SK-N-SH treated with all-trans-retinoic acid at 6 μM for 48 hours (cell line): Measurements from ENCODE around the gene GFPT2.

Source experiments
- ARNTL ChIP-seq: fragments of 450-650 bp; formaldehyde crosslinking; IDR thresholded peaks from 2 replicates; pipeline ENCODE4 v1.5.0; 2020; ENCODE audit warnings: low read depth, mild to moderate bottlenecking, moderate library complexity, borderline replicate concordance
- ESRRG ChIP-seq: fragments of 250-450 bp; sonication (Bioruptor Pico); IDR thresholded peaks from 2 replicates; pipeline ENCODE4 v1.6.1; 2021; ENCODE audit warnings: mild to moderate bottlenecking
- GLIS3 ChIP-seq: fragments of 250-450 bp; sonication (Bioruptor Pico); IDR thresholded peaks from 2 replicates; pipeline ENCODE4 v1.5.0; 2020; ENCODE audit warnings: mild to moderate bottlenecking, moderate library complexity
- OSR1 ChIP-seq: fragments of 250-450 bp; sonication (Bioruptor Pico); IDR thresholded peaks from 2 replicates; pipeline ENCODE4 v1.8.0; 2022; ENCODE audit warnings: moderate library complexity, mild to moderate bottlenecking, inconsistent platforms
- POU6F1 ChIP-seq: fragments of 250-450 bp; sonication (Bioruptor Pico); IDR thresholded peaks from 2 replicates; pipeline ENCODE4 v1.8.0; 2021; ENCODE audit warnings: low read depth, mild to moderate bottlenecking, moderate library complexity, borderline replicate concordance
- RARB ChIP-seq: fragments of 250-450 bp; sonication (Bioruptor Pico); IDR thresholded peaks from 2 replicates; pipeline ENCODE4 v1.8.0; 2021; ENCODE audit warnings: mild to moderate bottlenecking, moderate library complexity
- SNAI2 ChIP-seq: fragments of 250-450 bp; sonication (Bioruptor Pico); IDR thresholded peaks from 2 replicates; pipeline ENCODE4 v1.5.0; 2020; ENCODE audit warnings: mild to moderate bottlenecking, moderate library complexity
- TCF4 ChIP-seq: fragments of 250-450 bp; sonication (Bioruptor Pico); IDR thresholded peaks from 2 replicates; pipeline ENCODE4 v1.8.0; 2021; ENCODE audit warnings: mild to moderate bottlenecking, moderate library complexity, borderline replicate concordance
- ZC3H10 ChIP-seq: fragments of 250-450 bp; sonication (Bioruptor Pico); IDR thresholded peaks from 2 replicates; pipeline ENCODE4 v1.5.1; 2021; ENCODE audit warnings: mild to moderate bottlenecking, moderate library complexity
- ZFP30 ChIP-seq: fragments of 450-650 bp; formaldehyde crosslinking; IDR thresholded peaks from 2 replicates; pipeline ENCODE4 v1.5.0; 2022; ENCODE audit warnings: mild to moderate bottlenecking, moderate library complexity
- ZNF565 ChIP-seq: fragments of 450-650 bp; formaldehyde crosslinking; conservative IDR thresholded peaks from 2 replicates; pipeline ENCODE4 v1.5.0; 2020; ENCODE audit warnings: low read depth, mild to moderate bottlenecking, moderate library complexity
- TF ChIP-seq, protein P1 (sequence below): fragments of 250-450 bp; sonication (Bioruptor Pico); IDR thresholded peaks from 2 replicates; pipeline ENCODE4 v1.8.0; 2020; ENCODE audit warnings: mild to moderate bottlenecking, moderate library complexity, borderline replicate concordance
- TF ChIP-seq, protein P2 (sequence below): fragments of 250-450 bp; sonication (Bioruptor Pico); IDR thresholded peaks from 2 replicates; pipeline ENCODE4 v1.5.0; 2020; ENCODE audit warnings: mild to moderate bottlenecking, moderate library complexity
- TF ChIP-seq, protein P3 (sequence below): fragments of 250-450 bp; sonication (Bioruptor Pico); IDR thresholded peaks from 2 replicates; pipeline ENCODE4 v1.5.1; 2021; ENCODE audit warnings: mild to moderate bottlenecking, moderate library complexity

- TF ChIP-seq POU6F1 (CRISPR knock-in tag) (no peak), ARNTL (CRISPR knock-in tag) (no peak), GLIS3 (CRISPR knock-in tag) (no peak), RARB (CRISPR knock-in tag) (no peak), ESRRG (CRISPR knock-in tag) (no peak), TCF4 (CRISPR knock-in tag) (no peak), ZFP30 (no peak), OSR1 (no peak), SNAI2 (CRISPR knock-in tag) (no peak), ZNF565 (no peak), ZC3H10 (CRISPR knock-in tag) (no peak)
- TF ChIP-seq, protein P1, sequence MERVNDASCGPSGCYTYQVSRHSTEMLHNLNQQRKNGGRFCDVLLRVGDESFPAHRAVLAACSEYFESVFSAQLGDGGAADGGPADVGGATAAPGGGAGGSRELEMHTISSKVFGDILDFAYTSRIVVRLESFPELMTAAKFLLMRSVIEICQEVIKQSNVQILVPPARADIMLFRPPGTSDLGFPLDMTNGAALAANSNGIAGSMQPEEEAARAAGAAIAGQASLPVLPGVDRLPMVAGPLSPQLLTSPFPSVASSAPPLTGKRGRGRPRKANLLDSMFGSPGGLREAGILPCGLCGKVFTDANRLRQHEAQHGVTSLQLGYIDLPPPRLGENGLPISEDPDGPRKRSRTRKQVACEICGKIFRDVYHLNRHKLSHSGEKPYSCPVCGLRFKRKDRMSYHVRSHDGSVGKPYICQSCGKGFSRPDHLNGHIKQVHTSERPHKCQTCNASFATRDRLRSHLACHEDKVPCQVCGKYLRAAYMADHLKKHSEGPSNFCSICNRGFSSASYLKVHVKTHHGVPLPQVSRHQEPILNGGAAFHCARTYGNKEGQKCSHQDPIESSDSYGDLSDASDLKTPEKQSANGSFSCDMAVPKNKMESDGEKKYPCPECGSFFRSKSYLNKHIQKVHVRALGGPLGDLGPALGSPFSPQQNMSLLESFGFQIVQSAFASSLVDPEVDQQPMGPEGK (CRISPR knock-in tag): no peak
- TF ChIP-seq, protein P2, sequence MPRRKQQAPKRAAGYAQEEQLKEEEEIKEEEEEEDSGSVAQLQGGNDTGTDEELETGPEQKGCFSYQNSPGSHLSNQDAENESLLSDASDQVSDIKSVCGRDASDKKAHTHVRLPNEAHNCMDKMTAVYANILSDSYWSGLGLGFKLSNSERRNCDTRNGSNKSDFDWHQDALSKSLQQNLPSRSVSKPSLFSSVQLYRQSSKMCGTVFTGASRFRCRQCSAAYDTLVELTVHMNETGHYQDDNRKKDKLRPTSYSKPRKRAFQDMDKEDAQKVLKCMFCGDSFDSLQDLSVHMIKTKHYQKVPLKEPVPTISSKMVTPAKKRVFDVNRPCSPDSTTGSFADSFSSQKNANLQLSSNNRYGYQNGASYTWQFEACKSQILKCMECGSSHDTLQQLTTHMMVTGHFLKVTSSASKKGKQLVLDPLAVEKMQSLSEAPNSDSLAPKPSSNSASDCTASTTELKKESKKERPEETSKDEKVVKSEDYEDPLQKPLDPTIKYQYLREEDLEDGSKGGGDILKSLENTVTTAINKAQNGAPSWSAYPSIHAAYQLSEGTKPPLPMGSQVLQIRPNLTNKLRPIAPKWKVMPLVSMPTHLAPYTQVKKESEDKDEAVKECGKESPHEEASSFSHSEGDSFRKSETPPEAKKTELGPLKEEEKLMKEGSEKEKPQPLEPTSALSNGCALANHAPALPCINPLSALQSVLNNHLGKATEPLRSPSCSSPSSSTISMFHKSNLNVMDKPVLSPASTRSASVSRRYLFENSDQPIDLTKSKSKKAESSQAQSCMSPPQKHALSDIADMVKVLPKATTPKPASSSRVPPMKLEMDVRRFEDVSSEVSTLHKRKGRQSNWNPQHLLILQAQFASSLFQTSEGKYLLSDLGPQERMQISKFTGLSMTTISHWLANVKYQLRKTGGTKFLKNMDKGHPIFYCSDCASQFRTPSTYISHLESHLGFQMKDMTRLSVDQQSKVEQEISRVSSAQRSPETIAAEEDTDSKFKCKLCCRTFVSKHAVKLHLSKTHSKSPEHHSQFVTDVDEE: no peak
- TF ChIP-seq, protein P3, sequence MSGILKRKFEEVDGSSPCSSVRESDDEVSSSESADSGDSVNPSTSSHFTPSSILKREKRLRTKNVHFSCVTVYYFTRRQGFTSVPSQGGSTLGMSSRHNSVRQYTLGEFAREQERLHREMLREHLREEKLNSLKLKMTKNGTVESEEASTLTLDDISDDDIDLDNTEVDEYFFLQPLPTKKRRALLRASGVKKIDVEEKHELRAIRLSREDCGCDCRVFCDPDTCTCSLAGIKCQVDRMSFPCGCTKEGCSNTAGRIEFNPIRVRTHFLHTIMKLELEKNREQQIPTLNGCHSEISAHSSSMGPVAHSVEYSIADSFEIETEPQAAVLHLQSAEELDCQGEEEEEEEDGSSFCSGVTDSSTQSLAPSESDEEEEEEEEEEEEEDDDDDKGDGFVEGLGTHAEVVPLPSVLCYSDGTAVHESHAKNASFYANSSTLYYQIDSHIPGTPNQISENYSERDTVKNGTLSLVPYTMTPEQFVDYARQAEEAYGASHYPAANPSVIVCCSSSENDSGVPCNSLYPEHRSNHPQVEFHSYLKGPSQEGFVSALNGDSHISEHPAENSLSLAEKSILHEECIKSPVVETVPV (CRISPR knock-in tag): no peak
Measured at GRCh38 chr5:180378438-180379344, 25.6 kb upstream of the GFPT2 start.
